HG02798 (cell line): ENCODE data around the gene PIK3R4.

ENCODE experiments used
- ATAC-seq: cut with Tn5 transposase; IDR thresholded peaks from one replicate; pipeline ENCODE4 v1.9.1; 2021; ENCODE audit warnings: mild to moderate bottlenecking; ENCODE audit not compliant: unreplicated experiment, poor library complexity

PIK3R4 gene

GRCh38 chr3:130693314-130693713 lies 53.3 kb downstream of the PIK3R4 start:
- ATAC-seq, result no peak

GRCh38 chr3:130692455-130692854 lies 54.2 kb downstream of the PIK3R4 start:
- no peak for ATAC-seq

GRCh38 chr3:130688697-130689470 lies 57.7 kb downstream of the PIK3R4 start:
- ATAC-seq, result no peak

- ATAC-seq, result peak; percentile 58
Observed at GRCh38 chr3:130688015-130688688, 58.5 kb downstream of the PIK3R4 start.

GRCh38 chr3:130687327-130687726 lies 59.3 kb downstream of the PIK3R4 start:
- ATAC-seq, result no peak

- peak; percentile 65 for ATAC-seq
Observed at GRCh38 chr3:130686833-130687232, 59.8 kb downstream of the PIK3R4 start.

- no peak for ATAC-seq
Observed at GRCh38 chr3:130682131-130682530, 64.5 kb downstream of the PIK3R4 start.

- no peak for ATAC-seq
Observed at GRCh38 chr3:130679218-130679617, 67.4 kb downstream of the PIK3R4 start.

GRCh38 chr3:130677343-130677742 lies 69.3 kb downstream of the PIK3R4 start:
- ATAC-seq, result no peak

GRCh38 chr3:130671545-130672312 lies 74.9 kb downstream of the PIK3R4 start:
- no peak for ATAC-seq

GRCh38 chr3:130669740-130670139 lies 76.9 kb downstream of the PIK3R4 start:
- ATAC-seq, result no peak

- ATAC-seq, result no peak
Observed at GRCh38 chr3:130663092-130663491, 83.5 kb downstream of the PIK3R4 start.

- no peak for ATAC-seq
Observed at GRCh38 chr3:130662501-130662996, 84.1 kb downstream of the PIK3R4 start.

- no peak for ATAC-seq
Observed at GRCh38 chr3:130661140-130661891, 85.3 kb downstream of the PIK3R4 start.

- no peak for ATAC-seq
Observed at GRCh38 chr3:130659911-130660310, 86.7 kb downstream of the PIK3R4 start.

- ATAC-seq, result no peak
Observed at GRCh38 chr3:130658678-130659077, 88.0 kb downstream of the PIK3R4 start.

- no peak for ATAC-seq
Observed at GRCh38 chr3:130656627-130657026, 90.0 kb downstream of the PIK3R4 start.

GRCh38 chr3:130654921-130655320 lies 91.7 kb downstream of the PIK3R4 start:
- no peak for ATAC-seq

- ATAC-seq, result no peak
Observed at GRCh38 chr3:130654091-130654490, 92.5 kb downstream of the PIK3R4 start.

GRCh38 chr3:130649061-130649654 lies 97.5 kb downstream of the PIK3R4 start:
- no peak for ATAC-seq
